Stimulated activated CD4-positive, alpha-beta T cell treated with anti-CD3 and anti-CD28 coated beads, Interleukin-15, amount 100 ng/mL, for 48 hours (primary cell): ENCODE results near the gene PDE10A.
"Not testable (repeated sequence)": the region's sequence is repeated elsewhere in the genome, so short reads cannot be mapped to it uniquely, and the experiment has no call there.

ENCODE experiments used
- DNase-seq, 2 donors: peaks; one replicate each; pipeline ENCODE4 v3.0.0-alpha.2; 2020; ENCODE audit warnings: low read depth in 2 of 2

PDE10A gene

GRCh38 chr6:165587206-165587605, 75.8 kb downstream of the PDE10A start:
- DNase-seq = no peak

GRCh38 chr6:165586706-165587105, 76.3 kb downstream of the PDE10A start:
- no peak for DNase-seq

GRCh38 chr6:165585060-165585459, 78.0 kb downstream of the PDE10A start:
- no peak for DNase-seq

GRCh38 chr6:165584541-165584940, 78.5 kb downstream of the PDE10A start:
- DNase-seq = no peak

- DNase-seq = no peak
These were observed 81.4 kb downstream of the PDE10A start for GRCh38 chr6:165581678-165582077.

GRCh38 chr6:165580136-165580535, 82.9 kb downstream of the PDE10A start:
- no peak for DNase-seq

GRCh38 chr6:165579151-165579550, 83.9 kb downstream of the PDE10A start:
- DNase-seq = no peak

- DNase-seq = no peak
These were observed 85.5 kb downstream of the PDE10A start for GRCh38 chr6:165577556-165577955.

GRCh38 chr6:165575158-165575549, 87.9 kb downstream of the PDE10A start:
- no peak for DNase-seq

DNA sequence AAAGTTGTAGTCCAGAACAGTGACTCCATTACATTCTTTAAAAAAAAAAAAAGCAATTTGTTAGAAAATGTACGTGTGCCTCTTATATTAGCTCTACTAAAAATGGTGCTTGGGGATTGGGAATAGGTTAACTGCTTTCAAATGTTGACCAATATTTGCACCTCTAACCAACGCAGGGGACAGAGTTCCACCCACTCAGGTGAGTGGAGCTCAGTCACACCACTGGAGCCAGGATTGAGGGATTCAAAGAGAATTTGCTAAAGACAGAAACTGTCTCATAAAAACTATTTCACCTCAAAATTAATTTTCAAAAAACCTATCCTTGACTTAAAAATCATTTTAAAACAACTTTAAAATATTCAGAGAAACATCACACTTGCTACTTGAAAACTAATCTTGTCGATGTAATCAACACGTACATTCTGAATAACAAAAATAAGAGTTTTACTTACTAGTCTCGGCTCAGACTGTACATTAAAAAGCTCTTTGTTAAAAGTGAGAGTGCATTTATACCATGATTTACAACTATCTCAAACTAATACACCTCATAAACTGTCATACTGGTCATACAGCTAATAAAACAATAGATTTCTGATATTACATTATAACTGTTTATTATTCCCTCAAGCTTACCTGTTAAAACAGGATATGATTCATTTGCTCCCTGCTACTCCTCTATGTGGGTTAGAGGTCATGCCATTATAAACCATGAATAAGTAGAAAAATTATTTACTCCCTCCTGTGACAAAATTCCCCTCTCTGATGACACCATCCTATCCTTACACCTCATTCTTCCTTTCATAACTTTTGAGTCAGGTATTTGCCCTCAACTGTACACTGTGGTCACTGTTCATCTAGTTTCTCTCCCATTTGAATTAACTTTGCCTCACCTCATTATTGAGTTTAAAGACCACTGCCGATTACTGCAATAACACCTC, 88.6 kb downstream of the PDE10A start:
- no peak for DNase-seq

- no peak for DNase-seq
These were observed 89.4 kb downstream of the PDE10A start for GRCh38 chr6:165573671-165574070.

GRCh38 chr6:165571721-165572132, 91.3 kb downstream of the PDE10A start:
- DNase-seq = no peak

DNA sequence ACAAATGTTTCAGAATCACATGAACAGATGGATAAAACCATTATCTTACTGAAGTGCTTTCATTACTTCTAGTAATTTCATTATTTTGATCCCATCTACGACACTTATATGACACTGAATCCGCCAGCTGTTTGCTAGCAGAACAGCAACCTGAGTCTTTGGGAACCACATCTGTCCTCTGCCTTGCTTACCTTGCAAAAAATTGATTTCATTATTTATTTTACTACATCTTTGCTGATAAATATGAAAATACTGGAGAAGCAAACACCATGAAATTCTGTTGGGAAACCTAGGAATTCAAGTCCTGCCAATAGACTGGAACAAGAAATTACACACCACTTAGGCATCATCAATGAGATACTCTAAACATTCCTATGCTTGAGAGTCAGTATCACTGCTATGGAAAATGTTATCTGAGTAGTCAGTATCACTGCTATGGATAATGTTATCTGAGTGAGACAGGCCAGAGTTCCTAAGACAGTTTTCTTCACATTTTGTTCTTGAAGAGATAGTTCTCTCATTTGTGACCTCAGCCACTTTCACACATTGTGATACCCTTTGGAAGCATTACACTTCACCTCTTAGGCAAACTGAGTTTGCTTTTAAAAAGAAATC, 91.9 kb downstream of the PDE10A start:
- DNase-seq = no peak

DNA sequence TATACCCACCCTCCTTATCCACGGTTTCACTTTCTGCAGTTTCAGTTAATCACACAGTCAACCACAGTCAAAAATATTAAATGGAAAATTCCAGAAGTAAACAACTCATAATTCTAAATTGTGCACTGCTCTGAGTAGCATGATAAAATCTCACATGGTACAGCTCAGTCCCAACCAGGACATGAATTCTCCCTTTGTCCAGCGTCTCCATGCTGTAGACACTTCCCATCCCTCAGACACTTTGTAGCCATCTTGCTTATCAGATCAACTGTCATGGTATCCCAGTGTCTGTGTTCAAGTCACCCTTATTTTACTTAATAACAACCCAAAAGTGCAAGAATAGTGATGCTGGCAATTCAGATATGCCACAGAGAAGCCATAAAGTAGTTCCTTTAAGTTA, 94.7 kb downstream of the PDE10A start:
- DNase-seq = no peak

DNA sequence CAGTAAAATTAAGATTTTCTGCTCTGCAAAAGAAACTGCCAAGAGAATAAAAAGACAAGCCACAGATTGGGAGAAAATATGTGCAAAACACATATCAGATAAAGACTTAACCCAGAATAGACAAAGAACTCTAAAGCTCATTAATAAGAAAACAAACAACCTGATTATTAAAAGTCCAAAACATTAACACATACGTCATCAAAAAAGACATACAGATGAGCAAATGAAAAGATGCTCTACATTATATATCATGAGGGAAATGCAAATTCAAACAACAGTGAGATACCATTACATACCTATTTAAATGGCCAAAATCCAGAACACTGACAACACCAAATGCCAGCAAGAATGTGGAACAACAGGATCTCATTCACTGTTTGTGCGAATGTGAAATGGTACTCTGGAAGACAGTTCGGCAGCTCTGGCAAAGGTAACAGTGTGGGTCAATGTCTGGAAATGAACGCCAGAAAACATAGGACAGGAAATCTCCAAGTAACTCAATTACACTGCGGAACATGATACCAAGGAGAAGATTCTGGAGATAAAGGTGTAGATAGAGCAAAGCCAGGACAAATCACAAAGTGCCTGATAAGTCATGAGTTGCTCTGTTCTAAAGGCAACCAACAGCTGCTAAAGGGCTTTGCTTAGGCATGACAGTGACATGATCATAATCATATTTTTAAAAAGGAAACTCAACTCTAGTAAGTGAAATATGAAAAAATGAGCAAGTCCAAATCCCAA, 96.8 kb downstream of the PDE10A start:
- DNase-seq = no peak

GRCh38 chr6:165562421-165563090, 100.5 kb downstream of the PDE10A start:
- no peak for DNase-seq

- DNase-seq = no peak
These were observed 103.4 kb downstream of the PDE10A start for GRCh38 chr6:165559632-165560031.

DNA sequence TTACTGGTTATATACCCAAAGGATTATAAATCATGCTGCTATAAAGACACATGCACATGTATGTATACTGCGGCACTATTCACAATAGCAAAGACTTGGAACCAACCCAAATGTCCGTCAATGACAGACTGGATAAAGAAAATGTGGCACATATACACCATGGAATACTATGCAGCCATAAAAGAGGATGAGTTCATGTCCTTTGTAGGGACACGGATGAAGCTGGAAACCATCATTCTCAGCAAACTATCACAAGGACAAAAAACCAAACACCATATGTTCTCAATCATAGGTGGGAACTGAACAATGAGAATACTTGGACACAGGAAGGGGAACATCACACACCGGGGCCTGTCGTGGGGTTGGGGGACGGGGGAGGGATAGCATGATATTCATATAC, 104.9 kb downstream of the PDE10A start:
- not testable (repeated sequence) for DNase-seq

- DNase-seq = no peak
These were observed 105.4 kb downstream of the PDE10A start for GRCh38 chr6:165557674-165558073.

DNA sequence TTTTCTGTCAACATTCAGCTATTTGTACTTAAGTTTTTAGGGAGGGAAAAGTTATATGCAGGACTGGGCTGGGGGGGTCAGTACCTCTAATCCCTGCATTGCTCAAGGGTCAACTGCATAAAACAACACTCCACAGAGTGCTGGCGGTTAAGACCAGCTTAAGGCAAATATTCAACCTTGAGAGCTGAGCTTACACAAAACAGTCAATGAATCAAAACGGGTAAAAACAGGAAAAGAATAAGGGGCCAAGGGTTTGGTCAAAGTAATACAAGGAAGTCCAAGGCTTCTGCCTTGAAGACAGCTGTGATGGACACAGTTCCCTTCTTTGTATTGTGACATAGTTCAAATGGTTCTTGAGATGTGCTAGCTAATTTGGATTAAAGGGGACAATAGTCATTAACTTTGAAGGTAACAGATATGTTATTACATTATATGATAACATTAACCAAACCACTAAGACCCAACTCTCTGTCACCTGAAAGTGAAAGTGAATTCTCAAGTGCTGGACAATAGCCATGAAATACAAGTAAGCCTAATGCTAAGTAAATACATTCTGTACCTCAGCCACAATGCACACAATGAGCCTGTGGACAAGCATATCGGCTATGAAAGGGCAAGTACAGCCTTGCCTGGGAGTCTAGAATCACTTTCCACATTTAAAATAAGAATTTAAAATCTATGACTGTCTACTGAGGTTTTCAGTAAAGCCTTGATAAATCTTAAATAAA, 106.8 kb downstream of the PDE10A start:
- no peak for DNase-seq

GRCh38 chr6:165554644-165555043, 108.4 kb downstream of the PDE10A start:
- not testable (repeated sequence) for DNase-seq
